ENCODE data around the gene MAN2A2. TPM values are rescaled to one million over a fixed set of nuclear protein-coding genes. Genes with fewer than 3 reads are reported as not detected.

The MAN2A2 gene
- polyA plus RNA-seq, 3 donors: 6.6 to 318 (median 7.3) TPM

DNA sequence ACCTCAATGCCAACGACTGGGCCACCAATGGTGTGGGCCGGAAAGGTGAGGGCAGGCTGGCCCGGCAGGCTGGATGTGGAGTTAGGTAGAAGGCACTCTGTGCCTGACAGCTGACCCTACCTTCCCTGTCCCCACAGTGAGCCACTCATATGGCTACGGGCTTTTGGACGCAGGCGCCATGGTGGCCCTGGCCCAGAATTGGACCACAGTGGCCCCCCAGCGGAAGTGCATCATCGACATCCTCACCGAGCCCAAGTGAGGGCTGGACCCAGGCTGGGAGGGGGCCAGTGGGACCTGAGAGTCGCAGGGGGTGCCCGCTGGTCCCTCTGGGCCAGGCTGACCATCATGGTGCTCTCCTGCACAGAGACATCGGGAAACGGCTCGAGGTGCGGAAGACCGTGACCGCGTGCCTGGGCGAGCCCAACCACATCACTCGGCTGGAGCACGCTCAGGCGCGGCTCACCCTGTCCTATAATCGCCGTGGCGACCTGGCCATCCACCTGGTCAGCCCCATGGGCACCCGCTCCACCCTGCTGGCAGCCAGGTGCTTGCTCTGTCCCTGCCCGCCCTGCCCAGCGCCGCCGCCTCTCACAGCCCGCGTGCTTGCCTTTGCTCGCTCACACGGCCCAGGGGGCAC, 23.3 kb upstream of the MAN2A2 start:
- intact Hi-C loops (cut with micrococcal nuclease): loop anchor here (5.0 to 10.0 kb wide), 3 partner anchors 63 to 165 kb away; partner anchors contain the start of gene BLM (in 1 of the 2)
- H4K20me1 ChIP-seq (ENCODE audit: insufficient read depth, low read length): peaks cover 73% of the 10 kb centered on the region
- WGBS (ENCODE audit: insufficient coverage): 97% methylated on average over 23 of the region's 35 CpGs
- peaks cover 0 to 1% (median 0%) of the 10 kb centered on the region in 3 donors for H3K27me3 Mint-ChIP-seq (ENCODE audit: low read depth in 3 of 3)
- no peak overlapping the region for H3K4me3 ChIP-seq (replicated peaks in 1 of 3; ENCODE audit: low read depth in 2 of 3, low read length in 3 of 3)
- no peaks in the 10 kb centered on the region for H3K9me3 ChIP-seq (replicated peaks in 1 of 2; ENCODE audit: control insufficient read depth in 1 of 2, insufficient read depth in 1 of 2, low read length in 2 of 2)
- no peaks in the 10 kb centered on the region for H3K9me3 Mint-ChIP-seq
- H3K27ac ChIP-seq (ENCODE audit: low read depth in 1 of 2, low read length in 2 of 2): no peak overlapping the region
- DNase-seq: no peak
- peaks cover 63% of the 10 kb centered on the region for H3K79me2 ChIP-seq (ENCODE audit: insufficient read depth, low read length)
- H2AFZ ChIP-seq (ENCODE audit: insufficient read depth, low read depth, low read length, poor library complexity, severe bottlenecking): no peak overlapping the region
- no peak overlapping the region for H3K27ac Mint-ChIP-seq
- H3K9ac ChIP-seq (ENCODE audit: insufficient read depth, low read length, poor library complexity, severe bottlenecking): no peak overlapping the region
- no peak overlapping the region for H3K4me3 Mint-ChIP-seq
- peaks cover 65 to 77% of the 10 kb centered on the region in 2 donors for H3K36me3 Mint-ChIP-seq
- no peak overlapping the region for H3K4me2 ChIP-seq (replicated peaks; ENCODE audit: extremely low read depth, low read length, poor library complexity, severe bottlenecking)
- peaks cover 74 to 79% of the 10 kb centered on the region in 2 donors for H3K36me3 ChIP-seq (replicated peaks in 1 of 2; ENCODE audit: control insufficient read depth in 1 of 2, insufficient read depth in 2 of 2, low read length in 2 of 2)
- peaks cover 14% of the 10 kb centered on the region for H3K4me1 Mint-ChIP-seq
- TF ChIP-seq, protein P1, sequence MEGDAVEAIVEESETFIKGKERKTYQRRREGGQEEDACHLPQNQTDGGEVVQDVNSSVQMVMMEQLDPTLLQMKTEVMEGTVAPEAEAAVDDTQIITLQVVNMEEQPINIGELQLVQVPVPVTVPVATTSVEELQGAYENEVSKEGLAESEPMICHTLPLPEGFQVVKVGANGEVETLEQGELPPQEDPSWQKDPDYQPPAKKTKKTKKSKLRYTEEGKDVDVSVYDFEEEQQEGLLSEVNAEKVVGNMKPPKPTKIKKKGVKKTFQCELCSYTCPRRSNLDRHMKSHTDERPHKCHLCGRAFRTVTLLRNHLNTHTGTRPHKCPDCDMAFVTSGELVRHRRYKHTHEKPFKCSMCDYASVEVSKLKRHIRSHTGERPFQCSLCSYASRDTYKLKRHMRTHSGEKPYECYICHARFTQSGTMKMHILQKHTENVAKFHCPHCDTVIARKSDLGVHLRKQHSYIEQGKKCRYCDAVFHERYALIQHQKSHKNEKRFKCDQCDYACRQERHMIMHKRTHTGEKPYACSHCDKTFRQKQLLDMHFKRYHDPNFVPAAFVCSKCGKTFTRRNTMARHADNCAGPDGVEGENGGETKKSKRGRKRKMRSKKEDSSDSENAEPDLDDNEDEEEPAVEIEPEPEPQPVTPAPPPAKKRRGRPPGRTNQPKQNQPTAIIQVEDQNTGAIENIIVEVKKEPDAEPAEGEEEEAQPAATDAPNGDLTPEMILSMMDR (IDR thresholded peaks at IDR 0.05): no peak
- peaks cover 12 to 23% of the 10 kb centered on the region in 2 donors for H3K4me1 ChIP-seq (ENCODE audit: control insufficient read depth in 1 of 2, insufficient read depth in 2 of 2, low read length in 2 of 2)
- H3K27me3 ChIP-seq (ENCODE audit: control insufficient read depth in 2 of 2, insufficient read depth in 2 of 2, low read length in 2 of 2): no peaks in the 10 kb centered on the region

DNA sequence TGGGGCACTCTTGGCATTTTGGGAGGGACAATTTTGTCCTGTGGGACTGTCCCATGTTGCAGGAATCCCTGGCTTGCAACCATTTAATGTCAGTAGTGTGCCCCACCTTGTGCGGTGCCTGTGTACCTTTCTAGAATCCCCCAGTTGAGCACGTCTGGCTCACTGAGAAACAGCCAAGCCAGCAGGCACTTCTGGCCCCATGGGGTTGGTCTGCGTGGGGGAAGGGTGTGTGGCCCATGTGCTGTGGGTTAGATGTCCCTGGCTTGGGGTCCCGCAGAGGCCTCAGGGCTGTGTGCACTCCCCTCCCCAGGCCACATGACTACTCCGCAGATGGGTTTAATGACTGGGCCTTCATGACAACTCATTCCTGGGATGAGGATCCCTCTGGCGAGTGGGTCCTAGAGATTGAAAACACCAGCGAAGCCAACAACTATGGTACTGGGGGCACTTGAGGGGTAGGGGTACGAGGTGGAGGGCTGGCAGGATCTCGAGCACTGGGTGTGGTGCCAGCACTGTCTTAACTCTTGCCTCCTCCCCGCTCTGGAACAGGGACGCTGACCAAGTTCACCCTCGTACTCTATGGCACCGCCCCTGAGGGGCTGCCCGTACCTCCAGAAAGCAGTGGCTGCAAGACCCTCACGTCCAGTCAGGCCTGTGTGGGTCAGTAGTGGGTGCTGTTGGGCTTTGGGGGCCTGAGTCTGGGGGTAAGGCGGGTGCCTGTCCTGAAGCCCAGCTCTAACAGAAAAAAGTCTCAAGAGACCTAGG, 22.5 kb upstream of the MAN2A2 start:
- Histone ChIP-seq H3K4me2 (replicated peaks; ENCODE audit: extremely low read depth, low read length, poor library complexity, severe bottlenecking) (no peak overlapping the region), H3K4me1 (ENCODE audit: control insufficient read depth in 1 of 2, insufficient read depth in 2 of 2, low read length in 2 of 2) (peaks cover 15 to 30% of the 10 kb centered on the region in 2 donors), H3K36me3 (replicated peaks in 1 of 2; ENCODE audit: control insufficient read depth in 1 of 2, insufficient read depth in 2 of 2, low read length in 2 of 2) (peaks cover 72 to 75% of the 10 kb centered on the region in 2 donors), H2AFZ (ENCODE audit: insufficient read depth, low read depth, low read length, poor library complexity, severe bottlenecking) (no peak overlapping the region), H3K79me2 (ENCODE audit: insufficient read depth, low read length) (peaks cover 63% of the 10 kb centered on the region), H3K27me3 (ENCODE audit: control insufficient read depth in 2 of 2, insufficient read depth in 2 of 2, low read length in 2 of 2) (no peaks in the 10 kb centered on the region), H3K9ac (ENCODE audit: insufficient read depth, low read length, poor library complexity, severe bottlenecking) (no peak overlapping the region), H4K20me1 (ENCODE audit: insufficient read depth, low read length) (peaks cover 72% of the 10 kb centered on the region), H3K4me3 (replicated peaks in 1 of 3; ENCODE audit: low read depth in 2 of 3, low read length in 3 of 3) (no peak overlapping the region), H3K9me3 (replicated peaks in 1 of 2; ENCODE audit: control insufficient read depth in 1 of 2, insufficient read depth in 1 of 2, low read length in 2 of 2) (no peaks in the 10 kb centered on the region), H3K27ac (ENCODE audit: low read depth in 1 of 2, low read length in 2 of 2) (no peak overlapping the region)
- intact Hi-C loops (cut with micrococcal nuclease): loop anchor here in 1 of 2 donors (10.0 kb wide), 1 partner anchor 166 kb away; the partner anchor contains the start of gene BLM
- WGBS (ENCODE audit: insufficient coverage): 100% methylated on average over 12 of the region's 16 CpGs
- DNase-seq: no peak
- peaks cover 20% of the 10 kb centered on the region for H3K4me1 Mint-ChIP-seq
- H3K27ac Mint-ChIP-seq: peak overlapping the region in 1 of 7 donors; percentile 35
- no peaks in the 10 kb centered on the region for H3K27me3 Mint-ChIP-seq (ENCODE audit: low read depth in 3 of 3)
- no peak overlapping the region for H3K4me3 Mint-ChIP-seq
- H3K9me3 Mint-ChIP-seq: no peaks in the 10 kb centered on the region
- TF ChIP-seq, protein P1 (IDR thresholded peaks at IDR 0.05): no peak
- H3K36me3 Mint-ChIP-seq: peaks cover 60 to 71% of the 10 kb centered on the region in 2 donors
